NCI-H69 (cell line): Measurements from ENCODE around the gene LTN1.
"Not testable (repeated sequence)": the region's sequence is repeated elsewhere in the genome, so short reads cannot be mapped to it uniquely, and the experiment has no call there.

ENCODE experiments used
- DNase-seq: peaks from one replicate; lab custom pipeline; 2025; lab: John Stamatoyannopoulos, UW

Gene LTN1

DNA sequence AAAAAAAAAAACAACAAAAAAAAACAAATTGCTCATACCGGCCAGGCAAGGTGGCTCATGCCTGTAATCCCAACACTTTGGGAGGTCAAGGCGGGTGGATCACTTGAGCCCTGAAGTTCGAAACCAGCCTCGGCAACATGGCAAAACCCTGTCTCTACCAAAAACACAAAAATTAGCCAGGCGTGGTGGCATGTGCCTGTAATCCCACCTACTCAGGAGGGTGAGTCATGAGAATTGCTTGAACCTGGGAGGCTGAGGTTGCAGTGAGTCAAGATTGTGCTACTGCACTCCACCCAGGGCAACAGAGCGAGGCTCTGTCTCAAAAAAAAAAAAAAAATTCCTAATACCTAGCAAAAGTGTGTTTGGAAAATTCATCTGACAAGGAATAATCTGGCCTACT is 4.5 kb downstream of the LTN1 start:
- DNase-seq, result not testable (repeated sequence)

DNA sequence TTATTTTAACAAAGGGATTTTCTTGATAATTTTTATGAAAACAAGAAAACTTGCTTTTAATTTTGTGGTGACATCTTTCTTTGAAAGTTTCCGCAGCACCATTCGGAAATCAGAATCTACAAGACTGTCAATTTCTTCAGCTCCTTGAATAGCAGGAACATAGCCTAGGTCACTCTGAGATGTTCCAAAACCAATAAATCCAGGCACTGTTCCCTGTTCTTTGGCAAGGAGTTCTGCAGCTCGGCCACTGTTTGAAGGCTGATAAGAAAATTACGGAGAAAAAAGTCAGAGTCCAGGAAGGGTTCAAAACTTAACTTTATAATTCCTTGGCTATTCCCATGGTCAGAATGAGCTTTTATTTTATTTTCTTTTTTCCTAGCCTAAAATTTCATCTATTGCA is 6.0 kb downstream of the LTN1 start:
- no peak for DNase-seq

DNA sequence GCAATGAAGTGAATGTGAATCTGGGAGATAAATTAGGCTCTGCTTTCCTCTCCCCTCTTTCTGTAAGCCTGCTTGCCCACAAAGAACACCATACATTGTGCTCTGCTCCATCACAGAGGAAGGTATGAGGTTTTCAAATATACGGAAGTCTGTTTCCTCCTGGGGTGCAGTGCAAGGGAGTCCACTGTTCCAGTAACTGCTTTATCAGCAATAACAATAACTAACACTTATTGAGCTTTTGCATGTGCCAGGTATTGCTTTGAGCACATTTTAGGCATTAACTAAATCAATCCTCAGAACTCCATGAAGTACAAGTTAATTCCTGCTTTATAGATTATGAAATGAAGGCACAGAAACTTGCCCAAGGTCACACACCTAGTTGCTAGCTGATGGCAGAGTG is 10.0 kb downstream of the LTN1 start:
- no peak for DNase-seq

DNA sequence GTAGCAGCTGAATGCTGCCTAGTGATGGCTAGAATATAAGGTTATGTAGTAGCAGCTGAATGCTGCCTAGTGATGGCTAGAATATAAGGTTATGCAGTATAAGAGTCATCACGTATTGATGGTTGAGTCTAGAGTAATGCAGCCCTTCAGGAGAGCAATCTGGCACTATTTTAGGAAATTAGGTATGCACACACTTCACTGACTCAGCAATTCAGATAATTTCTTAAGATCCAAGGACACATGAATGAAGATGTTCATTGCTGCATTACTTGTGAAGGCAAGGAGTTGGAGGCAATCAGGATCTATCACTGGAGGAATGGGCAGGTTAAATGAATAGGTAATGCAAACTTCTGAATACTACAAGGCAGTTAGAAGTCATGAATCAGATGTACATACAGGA is 13.6 kb downstream of the LTN1 start:
- DNase-seq, result no peak

DNA sequence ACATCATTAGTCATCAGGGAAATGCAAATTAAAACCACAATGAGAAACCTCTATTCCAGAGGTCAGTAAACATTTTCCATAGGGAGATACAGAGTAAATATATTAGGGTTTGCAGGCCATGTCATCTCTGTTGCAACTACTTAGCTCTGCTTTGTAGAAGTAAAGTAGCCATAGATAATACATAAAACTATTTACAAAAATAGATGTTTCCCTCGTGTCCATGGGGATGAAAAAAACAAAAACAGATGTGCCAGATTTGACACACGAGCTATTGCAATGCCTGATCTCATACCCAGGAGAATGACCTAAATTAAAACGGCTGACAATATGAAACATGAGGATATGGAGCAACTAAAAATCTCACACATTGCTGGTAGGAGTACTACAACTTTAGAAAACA is 17.3 kb downstream of the LTN1 start:
- DNase-seq, result no peak

DNA sequence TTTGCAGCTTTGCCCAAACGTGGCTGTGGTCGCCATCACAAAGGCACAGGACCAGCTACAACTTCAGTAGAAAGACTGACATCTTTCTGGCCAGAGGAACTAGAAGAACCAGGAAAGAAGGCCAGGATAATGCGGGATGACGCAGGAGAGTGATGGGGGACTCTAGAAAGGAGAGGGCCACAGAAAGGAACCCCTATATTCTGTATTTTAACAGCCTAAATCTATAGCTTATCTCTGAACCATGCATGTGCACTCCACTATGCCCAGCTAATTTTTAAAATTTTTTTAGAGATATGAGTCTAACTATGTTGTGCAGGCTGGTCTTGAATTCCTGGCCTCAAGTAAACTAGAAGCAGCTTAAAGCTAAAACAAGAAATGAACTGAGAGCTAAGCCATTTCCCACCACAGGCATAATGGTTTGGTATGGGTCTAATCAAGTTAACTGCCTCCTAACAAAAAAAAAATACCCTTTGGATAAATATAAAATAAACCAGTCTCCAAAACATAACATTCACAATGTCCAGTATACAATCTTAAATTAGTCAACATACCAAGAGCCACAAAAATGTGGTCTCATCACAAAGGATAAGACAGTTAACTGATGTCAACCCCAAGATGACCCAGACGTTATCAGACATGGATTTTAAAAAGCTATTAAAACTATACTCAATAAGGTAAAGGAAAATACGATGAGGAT is 18.0 kb downstream of the LTN1 start:
- DNase-seq, result no peak

DNA sequence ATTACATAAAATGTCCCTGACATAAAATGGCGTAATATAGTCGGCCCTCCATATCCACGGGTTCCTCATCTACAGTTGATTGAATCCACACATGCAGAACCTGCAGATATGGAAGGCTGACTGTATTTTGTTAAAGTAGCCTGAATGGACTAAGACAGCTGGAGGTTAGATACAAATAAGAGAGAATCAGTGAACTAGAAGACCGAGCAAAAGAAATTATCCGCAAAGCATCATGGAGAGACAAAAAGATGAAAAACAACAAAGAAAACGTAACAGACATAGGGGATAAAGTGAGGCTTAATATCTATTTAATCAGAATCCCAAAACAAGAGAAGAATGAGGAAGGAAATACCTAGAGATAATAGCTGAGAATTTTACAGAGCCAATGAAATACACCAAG is 20.3 kb downstream of the LTN1 start:
- no peak for DNase-seq

DNA sequence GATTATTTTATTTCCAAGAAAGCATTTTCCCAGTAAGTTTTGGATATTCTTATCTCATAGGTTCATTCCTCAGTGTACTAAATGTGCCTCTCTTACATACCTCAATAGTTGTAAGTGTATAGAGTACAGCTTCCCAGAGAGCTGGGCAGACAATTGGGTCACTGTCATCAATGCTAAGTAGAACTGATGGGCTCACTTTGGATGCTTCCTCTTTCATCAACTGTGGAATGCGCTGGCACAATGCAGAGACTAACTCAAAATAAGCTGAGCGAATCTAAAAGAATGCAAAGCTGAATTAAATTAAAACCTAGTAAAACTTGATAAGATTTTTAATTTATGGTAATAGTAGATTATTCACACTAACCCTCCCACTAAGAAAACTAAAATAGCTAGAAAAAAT is 21.5 kb downstream of the LTN1 start:
- DNase-seq, result no peak

DNA sequence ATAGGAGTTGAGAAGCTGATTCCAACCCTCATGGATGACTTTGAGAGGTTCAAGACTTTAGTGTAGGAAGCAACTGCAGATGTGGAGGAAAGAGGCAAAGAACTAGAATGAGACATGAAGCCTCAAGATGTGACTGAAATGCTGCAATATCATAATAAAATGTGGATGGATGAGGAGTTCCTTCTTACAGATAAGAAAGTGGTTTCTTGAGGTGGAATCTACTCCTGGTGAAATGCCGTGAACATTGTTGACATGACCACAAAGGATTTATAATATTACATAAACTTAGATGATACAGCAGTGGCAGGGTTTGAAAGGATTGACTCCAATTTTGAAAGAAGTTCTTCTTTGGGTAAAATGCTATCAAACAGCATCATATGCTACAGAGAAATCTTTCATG is 28.8 kb downstream of the LTN1 start:
- no peak for DNase-seq

DNA sequence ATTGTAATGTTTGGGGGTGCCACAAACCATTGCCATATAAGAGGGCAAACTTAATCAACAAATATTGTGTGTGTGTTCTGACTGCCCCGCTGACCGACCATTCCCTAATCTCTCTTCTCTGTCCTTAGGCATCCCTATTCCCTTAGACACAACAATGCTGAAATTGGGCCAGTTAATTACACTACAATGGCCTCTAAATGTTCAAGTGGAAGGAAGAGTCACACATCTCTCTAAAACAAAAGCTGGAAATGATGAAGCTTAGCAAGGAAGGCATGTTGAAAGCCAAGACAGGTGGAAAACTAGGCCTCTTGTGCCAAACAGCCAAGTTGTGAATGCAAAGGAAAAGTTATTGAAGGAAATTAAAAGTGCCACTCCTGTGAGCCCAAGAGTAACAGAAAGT is 30.2 kb downstream of the LTN1 start:
- no peak for DNase-seq

DNA sequence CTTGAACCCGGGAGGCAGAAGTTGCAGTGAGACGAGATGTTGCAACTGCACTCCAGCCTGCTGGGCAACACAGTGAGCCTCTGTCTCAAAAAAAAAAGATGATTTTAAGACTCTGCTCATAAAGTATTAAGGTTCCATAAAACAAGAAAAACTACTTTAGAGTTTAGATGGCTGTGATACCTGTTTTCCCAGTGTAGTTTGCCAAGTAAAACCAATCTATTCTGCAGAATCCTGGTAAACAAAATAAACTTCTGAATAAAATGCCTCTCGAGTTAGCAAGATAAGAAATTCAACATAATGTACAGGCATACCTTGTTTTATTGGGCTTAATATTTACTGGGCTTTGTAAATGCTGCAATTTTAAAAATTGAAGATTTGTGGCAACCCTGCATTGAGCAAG is 30.8 kb downstream of the LTN1 start:
- no peak for DNase-seq

DNA sequence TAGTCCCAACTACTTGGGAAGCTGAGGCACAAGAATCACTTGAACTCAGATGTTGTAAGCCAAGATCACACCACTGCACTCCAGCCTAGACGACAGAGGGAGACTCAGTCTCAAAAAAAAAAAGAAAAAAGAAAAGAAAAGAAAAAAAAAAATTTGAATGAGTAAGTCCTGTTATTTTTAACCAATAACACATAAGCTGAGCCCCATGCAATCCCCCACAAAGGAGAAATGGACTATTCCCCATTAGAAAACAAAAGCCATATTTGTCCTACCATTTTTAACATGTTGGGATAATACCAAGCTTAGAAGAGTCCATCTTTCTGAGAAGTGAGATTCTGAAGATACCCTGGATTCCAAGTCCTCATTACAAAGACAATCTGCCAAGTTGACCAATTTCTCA is 32.4 kb downstream of the LTN1 start:
- no peak for DNase-seq

DNA sequence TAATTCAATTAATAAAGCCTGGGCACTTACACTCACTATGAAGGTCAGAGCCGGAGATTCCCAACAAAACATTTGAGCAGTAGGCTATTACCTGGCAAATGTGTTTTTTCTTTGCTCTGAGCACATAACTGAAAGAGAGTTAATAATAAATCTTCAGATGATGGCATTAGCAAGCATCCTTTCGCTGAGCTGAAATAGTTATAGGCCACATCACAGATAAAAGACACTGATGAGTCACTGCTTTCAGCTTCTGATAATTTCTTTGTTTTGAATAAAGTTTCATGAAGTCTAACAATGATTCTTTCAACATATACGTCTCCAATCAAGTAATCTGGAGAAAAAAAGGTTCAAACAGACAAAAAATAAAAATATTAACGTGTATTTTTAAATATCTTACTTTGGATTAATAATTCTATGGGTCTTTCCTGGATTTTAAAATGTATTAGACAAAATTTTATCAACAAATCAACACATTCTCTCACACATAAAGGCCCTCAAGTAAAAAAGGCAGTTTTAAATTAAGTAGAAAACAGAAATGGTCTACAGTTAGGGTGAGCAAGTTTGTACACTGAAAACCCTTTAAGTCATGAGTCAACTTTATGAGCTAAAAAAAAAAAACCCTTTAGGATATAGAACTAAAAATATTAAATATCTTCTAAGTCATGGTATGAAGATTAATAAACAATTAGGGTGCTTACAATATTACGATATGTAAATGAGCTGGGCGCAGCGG is 33.1 kb downstream of the LTN1 start:
- no peak for DNase-seq

DNA sequence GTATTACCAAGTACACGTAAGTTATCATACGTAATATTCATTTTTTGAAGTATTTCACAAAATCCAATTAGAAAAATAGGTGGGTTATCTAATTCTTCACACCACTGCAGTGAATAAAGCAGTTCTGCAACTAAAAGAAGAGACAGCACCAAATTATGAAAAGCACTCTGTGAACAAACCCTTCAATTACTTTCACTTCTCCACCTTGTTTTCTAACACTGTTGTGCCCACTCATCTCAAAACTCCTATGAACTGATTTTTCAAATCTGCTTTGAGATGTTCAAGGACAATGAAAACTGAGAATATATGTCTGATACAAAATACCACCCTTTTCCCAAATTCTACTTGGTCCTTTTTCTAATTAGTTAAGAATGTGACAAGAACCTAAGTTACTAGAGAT is 39.4 kb downstream of the LTN1 start:
- no peak for DNase-seq

DNA sequence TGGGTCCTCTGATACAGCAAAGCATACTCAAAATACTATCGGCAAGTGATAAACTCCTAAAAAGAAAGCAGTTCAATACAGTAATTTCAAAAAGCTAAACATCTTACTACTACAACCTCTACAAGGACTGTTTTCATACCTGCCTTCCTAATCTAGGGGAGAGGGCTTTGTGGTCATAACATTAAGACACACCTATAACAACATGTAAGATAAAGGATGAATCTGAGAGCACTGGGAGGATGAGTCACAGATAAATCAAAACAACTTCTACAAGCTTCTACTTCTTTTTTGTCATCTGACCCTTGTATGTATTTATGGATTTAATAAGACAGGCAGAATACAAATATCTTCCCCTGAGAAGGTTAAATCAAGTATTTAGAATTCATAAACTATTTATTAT is 40.0 kb downstream of the LTN1 start:
- no peak for DNase-seq

DNA sequence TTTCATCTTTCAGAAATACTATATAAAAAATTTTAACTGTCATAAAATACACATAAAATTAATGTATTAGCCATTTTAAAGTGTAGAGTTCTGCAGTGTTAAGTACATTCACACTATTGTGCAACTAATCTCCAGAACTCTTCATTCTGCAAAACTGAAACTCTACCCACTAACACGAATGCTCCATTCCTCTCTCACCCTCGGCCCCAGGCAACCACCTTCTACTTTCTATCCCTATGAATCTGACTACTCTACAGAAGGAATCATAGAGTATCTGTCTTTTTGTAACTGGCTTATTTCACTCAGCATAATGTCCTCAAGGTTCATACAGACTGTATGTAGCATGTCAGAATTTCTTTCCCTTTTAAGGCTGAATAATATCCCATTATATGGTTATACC is 43.4 kb downstream of the LTN1 start:
- no peak for DNase-seq

DNA sequence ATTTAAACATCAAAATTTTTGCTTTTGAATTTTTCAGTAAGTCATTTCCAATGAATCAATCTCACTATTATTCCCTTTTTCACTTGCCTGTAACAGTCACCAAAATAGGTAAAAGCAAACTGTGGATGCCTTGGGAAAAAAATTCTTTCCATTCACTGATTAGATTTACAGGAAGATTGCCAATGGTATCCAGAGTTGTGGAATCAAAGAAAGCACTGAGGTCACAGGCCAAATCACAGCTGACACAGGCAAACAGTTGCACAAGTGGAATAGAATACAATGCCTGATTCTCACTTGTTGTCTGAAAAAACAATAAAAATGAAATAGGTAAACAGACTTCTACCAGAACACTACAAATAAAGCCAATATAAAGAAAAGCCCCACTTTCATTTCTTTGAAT is 48.4 kb downstream of the LTN1 start:
- no peak for DNase-seq

DNA sequence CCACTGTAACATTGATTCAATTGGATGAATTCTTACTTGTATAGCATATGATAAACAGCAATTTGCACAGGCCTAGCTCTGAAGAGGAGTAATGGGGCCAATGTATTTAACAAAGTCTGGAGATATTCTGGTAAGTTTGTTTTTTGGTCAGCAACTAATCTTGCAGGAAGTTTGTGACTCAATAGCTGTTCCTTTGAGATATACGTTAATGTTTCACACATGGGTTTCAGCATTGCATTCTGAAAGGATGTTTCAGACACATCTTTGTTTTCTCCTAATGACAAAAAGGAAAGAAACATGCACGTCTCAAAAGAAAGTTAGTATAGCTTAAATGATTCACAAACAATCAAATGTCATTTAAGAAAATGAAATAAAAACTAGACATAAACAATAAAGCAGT is 49.0 kb downstream of the LTN1 start:
- no peak for DNase-seq

DNA sequence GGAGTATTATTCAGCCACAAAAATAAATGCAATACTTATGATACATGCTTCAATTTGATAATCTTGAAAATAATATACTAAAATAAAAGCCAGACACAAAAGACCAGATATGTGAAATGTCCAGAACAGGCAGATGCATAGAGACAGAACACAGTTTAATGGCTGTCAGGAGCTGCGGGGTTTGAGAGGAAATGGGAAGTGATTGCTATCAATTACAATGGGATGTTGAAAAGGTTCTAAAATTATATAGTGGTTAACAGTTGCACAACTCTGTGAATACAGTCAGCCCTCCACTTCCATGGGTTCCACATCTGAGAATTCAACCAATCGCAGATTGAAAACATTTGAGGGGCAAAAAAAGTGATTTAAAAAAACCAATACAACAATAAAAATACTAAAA is 54.0 kb downstream of the LTN1 start:
- DNase-seq, result no peak

DNA sequence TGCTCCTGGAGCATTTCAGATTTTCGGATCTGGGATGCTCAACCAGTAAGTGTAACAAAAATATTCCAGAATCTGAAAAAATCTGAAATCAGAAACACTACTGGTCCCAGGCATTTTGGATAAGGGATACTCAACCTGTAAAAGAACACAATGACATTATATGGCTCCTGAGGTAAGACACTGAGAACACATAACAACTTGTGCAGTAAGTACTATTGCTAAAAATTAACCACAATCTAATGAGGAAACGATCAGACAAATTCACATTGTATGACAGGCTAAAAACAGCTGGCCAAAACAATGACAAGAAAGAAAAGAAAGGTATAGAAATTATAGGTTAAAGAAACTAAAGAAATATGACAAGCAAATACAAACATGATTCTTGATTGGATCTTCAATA is 54.9 kb downstream of the LTN1 start:
- DNase-seq, result no peak

DNA sequence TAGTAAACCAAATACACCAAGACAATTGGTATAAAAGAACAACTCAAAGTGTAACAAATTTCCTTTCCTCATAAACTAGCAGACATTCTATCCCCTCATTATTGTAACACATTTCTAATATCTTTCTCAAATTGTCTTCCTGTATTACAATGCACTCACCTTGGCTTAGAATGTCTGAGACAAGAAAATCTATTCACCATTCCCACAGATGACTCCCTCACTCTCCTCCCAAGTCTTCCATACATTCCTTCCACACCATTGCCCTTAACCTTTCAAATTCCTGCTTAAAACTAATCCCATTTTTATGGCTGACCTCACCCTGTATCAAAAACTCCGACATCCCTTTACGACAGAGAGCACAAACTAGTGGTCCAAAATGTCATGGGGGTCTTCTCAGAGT is 56.0 kb downstream of the LTN1 start:
- no peak for DNase-seq

DNA sequence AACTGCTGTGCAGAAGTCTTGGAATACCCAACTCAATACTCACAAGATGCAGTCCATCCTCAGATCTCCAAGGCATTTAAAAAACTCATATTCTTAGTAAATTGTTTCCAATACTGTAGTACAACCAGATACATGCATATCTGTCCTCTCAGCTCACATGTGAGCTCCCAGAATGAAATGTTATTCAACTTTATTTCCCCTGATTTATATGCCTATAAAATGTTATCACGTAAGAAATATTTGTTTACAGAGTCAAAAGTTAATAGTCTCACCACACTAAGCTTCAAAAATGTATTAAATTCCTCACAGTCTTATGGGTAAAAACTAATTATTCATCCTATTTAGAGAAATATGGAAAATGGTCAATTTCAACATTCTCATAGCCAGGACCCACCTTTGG is 56.6 kb downstream of the LTN1 start:
- DNase-seq, result no peak

DNA sequence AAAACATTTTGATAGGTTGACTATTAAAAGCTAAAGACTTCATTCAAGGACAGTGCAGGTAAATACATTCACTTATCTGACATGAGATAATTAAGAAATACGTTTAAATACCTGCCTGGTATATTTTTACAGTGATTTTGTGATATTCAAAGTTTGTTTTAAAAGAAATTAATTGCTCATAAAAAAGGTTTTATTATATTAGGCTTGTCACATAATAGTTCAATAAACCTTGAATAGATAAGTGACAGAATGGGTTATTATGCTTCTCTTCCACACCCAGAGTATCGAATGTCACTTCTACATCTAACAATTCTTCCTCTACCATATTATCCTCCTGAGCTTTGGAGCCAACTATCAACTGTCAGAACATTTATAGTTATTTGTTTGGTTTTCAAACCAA is 60.0 kb downstream of the LTN1 start:
- DNase-seq, result no peak

DNA sequence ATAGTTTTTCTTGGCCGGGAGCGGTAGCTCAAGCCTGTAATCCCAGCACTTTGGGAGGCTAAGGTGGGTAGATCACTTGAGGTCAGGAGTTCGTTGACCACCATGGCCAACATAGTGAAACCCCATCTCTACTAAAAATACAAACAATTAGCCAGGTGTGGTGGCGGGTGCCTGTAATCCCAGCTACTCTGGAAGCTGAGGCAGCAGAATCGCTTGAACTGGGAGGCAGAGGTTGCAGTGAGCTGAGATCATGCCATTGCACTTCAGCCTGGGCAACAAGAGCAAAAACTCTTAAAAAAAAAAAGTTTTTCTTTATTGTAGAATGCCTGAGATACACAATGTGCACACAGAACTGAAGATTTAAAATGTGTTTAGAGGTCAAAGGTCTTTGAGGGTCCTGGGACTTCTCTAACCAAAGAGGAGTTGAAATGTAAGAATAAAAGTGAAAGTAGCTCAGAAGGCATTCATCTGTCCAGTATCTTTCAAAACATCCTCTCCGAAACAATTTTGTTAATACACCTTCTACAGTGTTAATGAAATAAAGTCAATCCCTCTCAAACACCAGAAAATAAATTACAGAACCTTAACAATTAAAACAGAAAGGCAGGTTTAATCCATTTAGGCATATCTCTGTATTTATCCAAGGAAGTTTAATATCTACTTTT is 60.8 kb downstream of the LTN1 start:
- not testable (repeated sequence) for DNase-seq
